H1 (cell line): ENCODE results near the gene SLX4IP. TPM values are rescaled to one million over a fixed set of nuclear protein-coding genes. Genes with fewer than 3 reads are reported as not detected.

ENCODE experiments used
- CTCF ChIA-PET: fragments of 300-600 bp; sonication (Branson Sonifier 250); formaldehyde crosslinking; loops from one replicate; lab custom pipeline; 2021; ENCODE audit not compliant: partially characterized antibody; lab: Charles Lee
- POLR2A ChIA-PET: fragments of 300-600 bp; sonication (Branson Sonifier 250); formaldehyde crosslinking; loops from one replicate; lab custom pipeline; 2021; ENCODE audit warnings: inconsistent platforms; ENCODE audit not compliant: partially characterized antibody; lab: Charles Lee
- DNase-seq, 2 experiments: peaks; one replicate each; pipeline versions ENCODE4 v3.0.0 to v3.0.0-alpha.2; 2010 to 2022; ENCODE audit warnings: low spot score in 2 of 2, low read depth in 1 of 2, mixed read lengths in 1 of 2
- FAIRE-seq: peaks from 2 replicates; lab custom pipeline; 2011; peaks lifted over from hg19 to GRCh38; lab: Jason Lieb, UNC
- H2AFZ ChIP-seq: 2 replicates; pipeline ENCODE4 v1.8.1; 2012; ENCODE audit warnings: low read length, inconsistent platforms
- H2AK5ac ChIP-seq: 2 replicates; pipeline ENCODE4 v1.6.1; 2013; ENCODE audit warnings: low read depth, low read length
- H2BK120ac ChIP-seq: replicated peaks from 2 replicates; pipeline ENCODE3; 2013; ENCODE audit warnings: low read depth, low read length, inconsistent platforms
- H2BK12ac ChIP-seq: 2 replicates; pipeline ENCODE4 v1.6.1; 2013; ENCODE audit warnings: low read depth, low read length
- H2BK15ac ChIP-seq: 2 replicates; pipeline ENCODE4 v1.6.1; 2013; ENCODE audit warnings: low read length
- H2BK20ac ChIP-seq: 2 replicates; pipeline ENCODE4 v1.6.1; 2013; ENCODE audit warnings: low read length
- H2BK5ac ChIP-seq: 2 replicates; pipeline ENCODE4 v1.6.1; 2013; ENCODE audit warnings: low read depth, low read length
- H3K14ac ChIP-seq: 2 replicates; pipeline ENCODE4 v1.6.1; 2013; ENCODE audit warnings: inconsistent platforms; ENCODE audit not compliant: insufficient read length
- H3K18ac ChIP-seq: 2 replicates; pipeline ENCODE4 v1.6.1; 2013; ENCODE audit warnings: low read length; ENCODE audit errors: extremely low read depth
- H3K23ac ChIP-seq: 2 replicates; pipeline ENCODE4 v1.6.1; 2013; ENCODE audit warnings: inconsistent platforms; ENCODE audit not compliant: insufficient read length
- H3K23me2 ChIP-seq: 2 replicates; pipeline ENCODE4 v1.6.1; 2013; ENCODE audit warnings: low read depth, low read length
- H3K27ac ChIP-seq: 2 replicates; pipeline ENCODE4 v1.6.1; 2011; ENCODE audit warnings: low read depth, low read length, inconsistent platforms
- H3K27me3 ChIP-seq, 4 experiments: replicated peaks in 1 of 4; 1 replicate in 1 of 4; 2 replicates in 3 of 4; pipeline versions ENCODE4 v1.6.1 to v1.8.1; 2011 to 2013; ENCODE audit warnings: low read length in 3 of 4, mild to moderate bottlenecking in 3 of 4, inconsistent platforms in 2 of 4, mixed read lengths in 2 of 4, moderate library complexity in 1 of 4; ENCODE audit not compliant: control insufficient read depth in 3 of 4, insufficient read depth in 3 of 4; ENCODE audit errors: extremely low read depth in 1 of 4
- H3K36me3 ChIP-seq, 4 experiments: 2 replicates each; pipeline versions ENCODE4 v1.6.1 to v1.8.1; 2011 to 2013; ENCODE audit warnings: mild to moderate bottlenecking in 4 of 4, low read length in 3 of 4, moderate library complexity in 2 of 4, control low read depth in 1 of 4, inconsistent platforms in 1 of 4; ENCODE audit not compliant: insufficient read depth in 4 of 4, control insufficient read depth in 2 of 4
- H3K4ac ChIP-seq: replicated peaks from 2 replicates; pipeline ENCODE3; 2013; ENCODE audit warnings: low read length, low read depth, mixed read lengths, inconsistent platforms; ENCODE audit not compliant: insufficient read length
- H3K4me1 ChIP-seq, 4 experiments: replicated peaks in 1 of 4; 1 replicate in 1 of 4; 2 replicates in 3 of 4; pipeline versions ENCODE4 v1.6.1 to v1.8.1; 2011 to 2013; ENCODE audit warnings: low read length in 3 of 4, inconsistent platforms in 2 of 4, mixed read lengths in 1 of 4; ENCODE audit not compliant: insufficient read depth in 4 of 4, control insufficient read depth in 3 of 4
- H3K4me2 ChIP-seq, 2 experiments: 2 replicates each; pipeline versions ENCODE4 v1.6.1 to v1.8.1; 2011 to 2013; ENCODE audit warnings: low read depth in 2 of 2, low read length in 2 of 2, control low read depth in 1 of 2, inconsistent platforms in 1 of 2, mild to moderate bottlenecking in 1 of 2; ENCODE audit not compliant: insufficient read depth in 1 of 2
- H3K4me3 ChIP-seq, 4 experiments: fragments of 200-600, 300-600 bp in 1 of 4; sonication (generic), shearing (Covaris generic), sonication (Bioruptor Twin) in 1 of 4; 2 replicates each; pipeline versions ENCODE4 v1.5.1 to v1.8.1; 2011 to 2016; ENCODE audit warnings: low read length in 4 of 4, low read depth in 3 of 4, control low read depth in 2 of 4, inconsistent platforms in 2 of 4, mild to moderate bottlenecking in 2 of 4, mixed read lengths in 1 of 4, moderate library complexity in 1 of 4; ENCODE audit not compliant: insufficient read depth in 2 of 4; ENCODE audit errors: extremely low read depth in 1 of 4
- H3K56ac ChIP-seq: replicated peaks from 2 replicates; pipeline ENCODE3; 2013; ENCODE audit warnings: low read depth, mild to moderate bottlenecking, mixed read lengths, low read length, inconsistent platforms; ENCODE audit not compliant: insufficient read length
- H3K79me1 ChIP-seq: 2 replicates; pipeline ENCODE4 v1.6.1; 2013; ENCODE audit warnings: low read depth, low read length, control low read depth
- H3K79me2 ChIP-seq, 2 experiments: 2 replicates each; pipeline versions ENCODE4 v1.6.1 to v1.8.1; 2012 to 2013; ENCODE audit warnings: low read length in 2 of 2, mild to moderate bottlenecking in 2 of 2, inconsistent platforms in 1 of 2; ENCODE audit not compliant: insufficient read depth in 2 of 2, control insufficient read depth in 1 of 2
- H3K9ac ChIP-seq, 4 experiments: replicated peaks in 1 of 4; 1 replicate in 1 of 4; 2 replicates in 3 of 4; pipeline versions ENCODE4 v1.6.1 to v1.8.1; 2011 to 2013; ENCODE audit warnings: low read depth in 3 of 4, low read length in 3 of 4, control low read depth in 2 of 4, mild to moderate bottlenecking in 2 of 4, moderate library complexity in 2 of 4, inconsistent platforms in 1 of 4; ENCODE audit errors: extremely low read depth in 1 of 4
- H3K9me3 ChIP-seq, 2 experiments: 2 replicates each; pipeline versions ENCODE4 v1.6.1 to v1.8.1; 2012 to 2013; ENCODE audit warnings: mild to moderate bottlenecking in 2 of 2, moderate library complexity in 2 of 2, control low read depth in 1 of 2, inconsistent platforms in 1 of 2, low read depth in 1 of 2, low read length in 1 of 2, mixed read lengths in 1 of 2; ENCODE audit not compliant: insufficient read depth in 2 of 2
- H4K20me1 ChIP-seq, 2 experiments: replicated peaks in 1 of 2; 2 replicates each; pipeline versions ENCODE3 to v1.8.1; 2011 to 2013; ENCODE audit warnings: inconsistent platforms in 2 of 2, low read length in 2 of 2, mild to moderate bottlenecking in 1 of 2; ENCODE audit not compliant: insufficient read depth in 2 of 2, control insufficient read depth in 1 of 2
- H4K5ac ChIP-seq: 2 replicates; pipeline ENCODE4 v1.6.1; 2013; ENCODE audit warnings: low read length, low read depth, mixed read lengths, inconsistent platforms; ENCODE audit not compliant: insufficient read length
- H4K8ac ChIP-seq: 2 replicates; pipeline ENCODE4 v1.8.0; 2013; ENCODE audit warnings: mild to moderate bottlenecking, moderate library complexity, low read length, inconsistent platforms; ENCODE audit not compliant: insufficient read depth; ENCODE audit errors: extremely low read depth
- H4K91ac ChIP-seq: replicated peaks from 2 replicates; pipeline ENCODE3; 2013; ENCODE audit warnings: low read length, mixed read lengths, inconsistent platforms; ENCODE audit not compliant: insufficient read length
- BCL11A ChIP-seq, 2 experiments: IDR thresholded peaks; one replicate each; pipeline ENCODE4 v1.6.1; 2011; ENCODE audit warnings: low read depth in 2 of 2, low read length in 2 of 2, mild to moderate bottlenecking in 2 of 2
- BRCA1 ChIP-seq: IDR thresholded peaks from 2 replicates; pipeline ENCODE4 v1.6.1; 2012; ENCODE audit warnings: low read depth, low read length, improper control_type of control experiment
- CBX8 ChIP-seq: fragments of 300-800, 300-1000 bp; sonication (generic); IDR thresholded peaks from 2 replicates; pipeline ENCODE4 v1.7.1; 2016; ENCODE audit warnings: low read depth, low read length, borderline replicate concordance
- CHD1 ChIP-seq: IDR thresholded peaks from 2 replicates; pipeline ENCODE4 v1.6.1; 2012; ENCODE audit warnings: low read depth, low read length, improper control_type of control experiment
- POLR2A ChIP-seq, 2 experiments: IDR thresholded peaks; 1 replicate in 1 of 2; 2 replicates in 1 of 2; pipeline ENCODE4 v1.6.1; 2011; ENCODE audit warnings: low read depth in 2 of 2, low read length in 2 of 2, mild to moderate bottlenecking in 2 of 2; ENCODE audit errors: control extremely low read depth in 1 of 2
- SIRT6 ChIP-seq: IDR thresholded peaks from one replicate; pipeline ENCODE4 v1.7.1; 2012; ENCODE audit warnings: low read length, inconsistent platforms
- SIX5 ChIP-seq: IDR thresholded peaks from 2 replicates; pipeline ENCODE4 v1.6.1; 2011; ENCODE audit warnings: mild to moderate bottlenecking, low read depth, low read length
- SP1 ChIP-seq: IDR thresholded peaks from 2 replicates; pipeline ENCODE4 v1.6.1; 2011; ENCODE audit warnings: low read depth, low read length
- SP4 ChIP-seq: IDR thresholded peaks from 2 replicates; pipeline ENCODE4 v1.6.1; 2012; ENCODE audit warnings: low read length, inconsistent platforms
- TAF1 ChIP-seq: IDR thresholded peaks from 2 replicates; pipeline ENCODE4 v1.6.1; 2011; ENCODE audit warnings: mild to moderate bottlenecking, low read depth, low read length
- YY1 ChIP-seq: IDR thresholded peaks from 2 replicates; pipeline ENCODE4 v1.6.1; 2011; ENCODE audit warnings: low read depth, mild to moderate bottlenecking, low read length
- ZNF274 ChIP-seq: IDR thresholded peaks from 2 replicates; pipeline ENCODE4 v1.7.0; 2012; ENCODE audit warnings: low read length, borderline replicate concordance; ENCODE audit errors: extremely low read depth
- WGBS, 2 experiments: shearing (Covaris generic) in 1 of 2; methylation state at CpG; one replicate each; pipeline versions ENCODE4 v1.1.6 to v1.1.7; 2013 to 2015; ENCODE audit warnings: low lambda C conversion rate in 2 of 2, mixed read lengths in 2 of 2, inconsistent platforms in 1 of 2, low coverage in 1 of 2, missing lambda C conversion rate in 1 of 2; ENCODE audit not compliant: insufficient replicate concordance in 2 of 2, insufficient coverage in 1 of 2, insufficient read length in 1 of 2; ENCODE audit errors: extremely low coverage in 1 of 2, missing lambda C conversion rate in 1 of 2; 5-methylcytosine and 5-hydroxymethylcytosine counted together
- polyA plus RNA-seq, 7 experiments: library from polyadenylated mRNA; depleted of rRNA in 3 of 7; stranded (reverse) in 5 of 7; unstranded in 2 of 7; fragments of >200 nt in 5 of 7; fragments of 200-250 nt in 2 of 7; gene quantifications; 1 replicate in 5 of 7; 2 replicates in 1 of 7; 4 replicates in 1 of 7; pipeline versions ENCODE4 v1.2.1 to v1.2.3, GENCODE V29; 2011 to 2013; ENCODE audit warnings: missing spikeins in 2 of 7, mixed read lengths in 2 of 7
- total RNA-seq: library from RNA; stranded (reverse); fragmentation: NEBNext Ultra II Directional; extraction: Animal tissue kit (Norgen Biotek cat#: 25700); gene quantifications from 2 replicates; pipeline ENCODE4 v1.2.1, GENCODE V29; 2021

SLX4IP gene
- total and polyA plus RNA-seq, 2 of the 8 experiments (the other 6 are each of a cell fraction or from before 2014, with no cell fraction given), result 2.4 to 8.7 TPM

- no peak overlapping the region for H2BK5ac ChIP-seq
- 0 out of 2 replicates have a peak overlapping the region, but pooled peaks have one; percentile 26 for H2BK20ac ChIP-seq
- peaks cover 13% of the 10 kb centered on the region for H3K79me1 ChIP-seq
- no peak overlapping the region for H3K18ac ChIP-seq
- H2BK15ac ChIP-seq, result no peak overlapping the region
- no peak overlapping the region for H3K4ac ChIP-seq
- no peak overlapping the region for H3K56ac ChIP-seq
- ChIA-PET CTCF (interaction anchor here (0.7 to 2.0 kb wide), 4 partner anchors 11 to 43 kb away, joined by 3 to 6 read pairs (median 4); no protein-coding TSS in a partner anchor), POLR2A (interaction anchor here (2.1 kb wide), 1 partner anchor 17 kb away, joined by 4 read pairs; no protein-coding TSS in a partner anchor)
- H3K14ac ChIP-seq, result no peak overlapping the region
- WGBS, 2 experiments, result 81% methylated on average over 9 of the region's 13 CpGs; no CpG with 5 or more reads in 1 of the 2 experiments
- FAIRE-seq, result no peak
- peaks cover 0 to 45% of the 10 kb centered on the region in 2 experiments; a peak in 2 of 4 replicates for H3K79me2 ChIP-seq
- H3K4me1 ChIP-seq, result peaks cover 10 to 32% (median 27%) of the 10 kb centered on the region in 4 experiments
- no peak for DNase-seq
- H3K9ac ChIP-seq, result no peak overlapping the region
- no peaks in the 10 kb centered on the region for H3K23me2 ChIP-seq
- H2AK5ac ChIP-seq, result no peak overlapping the region
- no peak overlapping the region; a peak in 1 of 4 replicates for H3K4me2 ChIP-seq
- H3K27ac ChIP-seq, result no peak overlapping the region
- no peak overlapping the region for H4K8ac ChIP-seq
- H4K91ac ChIP-seq, result no peak overlapping the region
- H2BK12ac ChIP-seq, result no peak overlapping the region; the same call in 1 of the 2 replicates
- no peak overlapping the region for H2BK120ac ChIP-seq
- no peak overlapping the region for H4K5ac ChIP-seq
- H3K23ac ChIP-seq, result no peak overlapping the region
- H3K27me3 ChIP-seq, result no peaks in the 10 kb centered on the region
- H4K20me1 ChIP-seq, result peaks cover 6 to 18% of the 10 kb centered on the region in 2 experiments
- no peaks in the 10 kb centered on the region for H3K9me3 ChIP-seq
- peaks cover 2 to 72% (median 26%) of the 10 kb centered on the region in 4 experiments; a peak in 6 of 8 replicates for H3K36me3 ChIP-seq
- H2AFZ ChIP-seq, result no peak overlapping the region
- H3K4me3 ChIP-seq, result no peak overlapping the region
- TF ChIP-seq BCL11A (IDR thresholded peaks at IDR 0.05; ENCODE audit: low read depth in 2 of 2, low read length in 2 of 2), result no peak
- TF ChIP-seq BRCA1, result no peak
- TF ChIP-seq ZNF274, result no peak
- no peak for TF ChIP-seq YY1
- no peak for TF ChIP-seq SP1
- no peak for TF ChIP-seq SIRT6
- no peak for TF ChIP-seq POLR2A (IDR thresholded peaks at IDR 0.05; ENCODE audit: control extremely low read depth in 1 of 2, low read depth in 2 of 2, low read length in 2 of 2)
- TF ChIP-seq SP4, result no peak
- no peak for TF ChIP-seq TAF1
- no peak for TF ChIP-seq CBX8
- TF ChIP-seq SIX5, result no peak
- no peak for TF ChIP-seq CHD1
These were observed 218.6 kb downstream of the SLX4IP start for GRCh38 chr20:10653599-10654249.
